Activated CD8-positive, alpha-beta T cell treated with anti-CD3 and anti-CD28 coated beads for 36 hours (primary cell): ENCODE results near the gene PIKFYVE. TPM values are rescaled to one million over a fixed set of nuclear protein-coding genes. Genes with fewer than 3 reads are reported as not detected.
A peak's percentile ranks its signal among the peaks of the same experiment; 100 is the strongest.

Experiments used
- ATAC-seq: fragments of 200-7000 bp; cut with Tn5 transposase; one replicate; pipeline ENCODE4 v1.10.0; 2021; ENCODE audit warnings: mild to moderate bottlenecking, moderate library complexity
- CTCF ChIA-PET: fragments of 350-600 bp; sonication (Branson Sonifier 250); formaldehyde crosslinking; loops from one replicate; lab custom pipeline; 2021; ENCODE audit warnings: antibody characterized with exemption; lab: Charles Lee
- POLR2A ChIA-PET: fragments of 350-600 bp; sonication (Branson Sonifier 250); formaldehyde crosslinking; loops from one replicate; lab custom pipeline; 2021; ENCODE audit warnings: antibody characterized with exemption; lab: Charles Lee
- DNase-seq: peaks from one replicate; pipeline ENCODE4 v3.0.0-alpha.2; 2020
- H3K27ac Mint-ChIP-seq: one replicate; pipeline ENCODE4 v1.8.0; 2021; ENCODE audit warnings: mild to moderate bottlenecking, mixed read lengths
- H3K27me3 Mint-ChIP-seq: one replicate; pipeline ENCODE4 v1.8.0; 2021; ENCODE audit warnings: mixed read lengths
- H3K36me3 Mint-ChIP-seq: one replicate; pipeline ENCODE4 v1.8.0; 2021; ENCODE audit warnings: low read depth, mixed read lengths
- H3K4me1 Mint-ChIP-seq: one replicate; pipeline ENCODE4 v1.8.0; 2021; ENCODE audit warnings: low read depth, mixed read lengths
- H3K4me3 Mint-ChIP-seq: one replicate; pipeline ENCODE4 v1.8.0; 2021; ENCODE audit warnings: mild to moderate bottlenecking, moderate library complexity, mixed read lengths
- H3K9me3 Mint-ChIP-seq: one replicate; pipeline ENCODE4 v1.8.0; 2021; ENCODE audit warnings: mixed read lengths
- CTCF ChIP-seq: fragments of 200-600 bp; IDR thresholded peaks from one replicate; pipeline ENCODE4 v1.8.0; 2022; ENCODE audit warnings: antibody characterized with exemption, mild to moderate bottlenecking
- intact Hi-C: fragments of 100-400 bp; cut with micrococcal nuclease; formaldehyde crosslinking; loops from one replicate; pipeline ENCODE4 v1.10.0; 2022
- total RNA-seq, 2 experiments: library from RNA; stranded (reverse); gene quantifications; one replicate each; pipeline ENCODE4 v1.2.3, GENCODE V29; 2021

PIKFYVE gene
- total RNA-seq, 2 experiments from 2014 or later, result 16.4 to 16.9 TPM

DNA sequence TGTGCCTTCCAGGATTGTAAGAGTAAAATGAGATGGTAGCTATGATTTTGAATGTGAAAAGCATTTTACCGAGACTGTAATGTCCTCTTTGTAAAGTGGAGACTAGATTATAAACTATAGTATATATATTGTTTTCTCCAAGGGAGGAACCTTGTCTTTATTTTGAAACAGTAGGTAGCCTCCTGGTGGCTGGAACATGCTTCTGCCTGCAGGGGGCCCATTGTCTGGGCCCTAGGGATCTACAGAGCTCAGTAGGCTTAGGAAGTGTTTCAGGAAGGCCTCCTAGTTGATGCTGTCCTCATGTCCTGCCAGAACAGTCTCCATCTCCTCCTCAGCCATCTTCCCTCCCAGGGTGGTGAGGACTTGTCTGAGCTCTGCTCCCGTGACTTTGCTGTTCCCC is 3.0 kb downstream of the PIKFYVE start:
- intact Hi-C loops, result loop anchor here (10.0 kb wide), 1 partner anchor 644 kb away; the partner anchor contains the start of gene METTL21A
- CTCF ChIA-PET, result interaction anchor here (1.0 to 8.3 kb wide), 3 partner anchors 11 to 94 kb away, joined by 3 to 77 read pairs (median 7); partner anchors contain the start of gene IDH1
- no peaks in the 10 kb centered on the region for H3K9me3 Mint-ChIP-seq
- POLR2A ChIA-PET, result no interaction called here
- H3K4me3 Mint-ChIP-seq, result no peak overlapping the region
- no peak for ATAC-seq
- peaks cover 33% of the 10 kb centered on the region for H3K4me1 Mint-ChIP-seq
- H3K27me3 Mint-ChIP-seq, result no peaks in the 10 kb centered on the region
- peaks cover 16% of the 10 kb centered on the region for H3K36me3 Mint-ChIP-seq
- peak; percentile 21 for DNase-seq
- no peak overlapping the region for H3K27ac Mint-ChIP-seq
- TF ChIP-seq CTCF, result peak; percentile 20

DNA sequence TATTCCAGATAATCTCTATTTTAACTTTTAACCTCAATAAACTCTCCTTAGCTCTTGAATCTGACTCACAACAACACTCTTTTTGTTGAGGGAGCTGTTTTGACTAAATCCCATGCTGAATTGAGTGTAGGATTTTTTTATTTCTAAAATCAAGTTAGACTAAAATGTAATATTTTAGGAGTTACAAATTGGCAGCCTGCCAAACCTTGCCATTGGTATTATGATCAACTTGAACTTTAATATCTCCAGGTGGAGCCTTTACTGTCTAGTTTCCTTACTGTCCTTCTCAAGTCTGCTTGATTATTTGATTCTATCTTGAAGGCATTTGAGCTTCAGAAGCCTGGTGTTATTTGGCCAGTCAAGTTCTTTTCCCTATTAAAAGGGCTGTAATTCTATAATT is 8.7 kb downstream of the PIKFYVE start:
- Mint-ChIP-seq H3K4me3 (no peak overlapping the region), H3K9me3 (no peaks in the 10 kb centered on the region), H3K27me3 (no peaks in the 10 kb centered on the region), H3K4me1 (peaks cover 15% of the 10 kb centered on the region), H3K36me3 (peaks cover 61% of the 10 kb centered on the region), H3K27ac (no peak overlapping the region)
- CTCF ChIA-PET, result interaction anchor here (0.6 to 3.4 kb wide), 5 partner anchors 8 to 99 kb away, joined by 3 to 8 read pairs (median 4); partner anchors contain the start of genes IDH1 and PIKFYVE
- POLR2A ChIA-PET, result interaction anchor here (0.9 kb wide), 1 partner anchor 19 kb away, joined by 3 read pairs; no protein-coding TSS in a partner anchor
- no peak for DNase-seq
- intact Hi-C loops, result no loop called here
- TF ChIP-seq CTCF, result no peak
- ATAC-seq, result no peak

DNA sequence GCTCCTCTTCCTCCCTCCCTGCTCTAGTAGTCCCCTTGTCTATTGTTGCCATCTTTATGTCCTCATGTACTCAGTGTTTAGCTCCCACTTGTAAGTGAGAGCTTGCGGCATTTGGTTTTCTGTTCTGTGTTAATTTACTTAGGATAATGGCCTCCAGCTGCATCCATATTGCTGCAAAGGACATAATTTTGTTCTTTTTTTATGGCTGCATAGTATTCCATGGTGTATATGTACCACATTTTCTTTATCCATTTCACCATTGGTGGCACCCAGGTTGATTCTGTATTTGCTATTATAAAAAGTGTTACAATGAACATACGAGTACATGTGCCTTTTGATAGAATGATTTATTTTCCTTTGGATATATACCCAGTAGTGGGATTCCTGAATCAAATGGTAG is 12.5 kb downstream of the PIKFYVE start:
- no peak for ATAC-seq
- CTCF ChIA-PET, result no interaction called here
- no peaks in the 10 kb centered on the region for H3K27me3 Mint-ChIP-seq
- no peak overlapping the region for H3K4me3 Mint-ChIP-seq
- TF ChIP-seq CTCF, result no peak
- no peak overlapping the region for H3K27ac Mint-ChIP-seq
- POLR2A ChIA-PET, result no interaction called here
- peaks cover 30% of the 10 kb centered on the region for H3K4me1 Mint-ChIP-seq
- no peak for DNase-seq
- intact Hi-C loops, result no loop called here
- H3K9me3 Mint-ChIP-seq, result no peaks in the 10 kb centered on the region
- peaks cover 75% of the 10 kb centered on the region for H3K36me3 Mint-ChIP-seq

GRCh38 chr2:208279236-208279635 is 13.2 kb downstream of the PIKFYVE start:
- H3K4me1 Mint-ChIP-seq, result peaks cover 28% of the 10 kb centered on the region
- no peak overlapping the region for H3K27ac Mint-ChIP-seq
- ChIA-PET POLR2A (no interaction called here), CTCF (interaction anchor here (0.8 kb wide), 1 partner anchor 11 kb away, joined by 3 read pairs; no protein-coding TSS in a partner anchor)
- H3K4me3 Mint-ChIP-seq, result no peak overlapping the region
- no peaks in the 10 kb centered on the region for H3K27me3 Mint-ChIP-seq
- no peak for TF ChIP-seq CTCF
- DNase-seq (no peak), ATAC-seq (no peak)
- no peaks in the 10 kb centered on the region for H3K9me3 Mint-ChIP-seq
- intact Hi-C loops, result no loop called here
- peaks cover 69% of the 10 kb centered on the region for H3K36me3 Mint-ChIP-seq

GRCh38 chr2:208280234-208280633 is 14.2 kb downstream of the PIKFYVE start:
- TF ChIP-seq CTCF, result no peak
- CTCF ChIA-PET, result interaction anchor here (0.7 to 0.8 kb wide), 2 partner anchors 10 to 12 kb away, joined by 3 read pairs; no protein-coding TSS in a partner anchor
- Mint-ChIP-seq H3K4me3 (no peak overlapping the region), H3K9me3 (no peaks in the 10 kb centered on the region), H3K4me1 (peaks cover 27% of the 10 kb centered on the region), H3K27ac (no peak overlapping the region), H3K36me3 (peaks cover 59% of the 10 kb centered on the region), H3K27me3 (no peaks in the 10 kb centered on the region)
- POLR2A ChIA-PET, result no interaction called here
- intact Hi-C loops, result no loop called here
- ATAC-seq (no peak), DNase-seq (no peak)
